ENCODE results near the gene RER1. TPM values are rescaled to one million over a fixed set of nuclear protein-coding genes. Genes with fewer than 3 reads are reported as not detected.

The RER1 gene
- total RNA-seq, 1 experiment from 2014 or later, result 141 TPM

DNA sequence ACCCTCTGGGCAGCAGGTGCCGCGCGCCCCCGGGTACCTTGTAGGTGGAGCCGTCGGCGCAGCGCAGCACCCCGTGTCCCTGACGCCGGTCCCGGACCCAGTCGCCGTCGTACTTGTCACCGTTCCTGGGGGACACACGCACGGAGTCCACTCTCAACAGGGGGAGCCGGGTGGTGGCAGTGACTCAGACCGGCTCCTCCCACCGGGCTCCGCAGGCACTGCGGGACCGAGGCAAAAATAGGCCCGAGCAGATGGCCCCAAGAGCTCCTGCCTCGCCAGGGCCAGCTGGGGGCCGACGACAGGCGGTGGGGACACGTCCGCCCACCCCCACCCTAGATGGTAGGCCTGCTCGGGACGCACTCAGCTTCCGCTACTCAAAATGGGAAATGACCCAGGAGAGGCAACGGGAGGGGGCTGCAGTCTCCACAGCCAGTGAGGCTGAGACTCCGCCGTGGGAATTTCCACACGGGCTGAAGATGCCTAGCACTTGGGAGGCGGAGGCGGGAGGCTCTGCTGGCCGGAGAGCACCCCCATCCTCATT lies 6.6 kb upstream of the RER1 start:
- H3K4me1 Mint-ChIP-seq (ENCODE audit: low read depth, unreplicated experiment), result no peaks in the 10 kb centered on the region
- no peak overlapping the region for H3K4me3 Mint-ChIP-seq (ENCODE audit: unreplicated experiment)
- no TSS peak for BruUV-seq (replicated peaks)
- H3K27me3 Mint-ChIP-seq (ENCODE audit: insufficient read depth, unreplicated experiment), result no peaks in the 10 kb centered on the region
- no peak overlapping the region for H3K27ac Mint-ChIP-seq (ENCODE audit: unreplicated experiment)
- no peaks in the 10 kb centered on the region for H3K9me3 ChIP-seq
- no peaks in the 10 kb centered on the region for H3K9me3 Mint-ChIP-seq (ENCODE audit: unreplicated experiment)
- intact Hi-C loops (cut with micrococcal nuclease; ENCODE audit: unreplicated experiment), result no loop called here
- H3K4me3 ChIP-seq (ENCODE audit: low read depth, low read length), result no peak overlapping the region
- TF ChIP-seq, protein P1, sequence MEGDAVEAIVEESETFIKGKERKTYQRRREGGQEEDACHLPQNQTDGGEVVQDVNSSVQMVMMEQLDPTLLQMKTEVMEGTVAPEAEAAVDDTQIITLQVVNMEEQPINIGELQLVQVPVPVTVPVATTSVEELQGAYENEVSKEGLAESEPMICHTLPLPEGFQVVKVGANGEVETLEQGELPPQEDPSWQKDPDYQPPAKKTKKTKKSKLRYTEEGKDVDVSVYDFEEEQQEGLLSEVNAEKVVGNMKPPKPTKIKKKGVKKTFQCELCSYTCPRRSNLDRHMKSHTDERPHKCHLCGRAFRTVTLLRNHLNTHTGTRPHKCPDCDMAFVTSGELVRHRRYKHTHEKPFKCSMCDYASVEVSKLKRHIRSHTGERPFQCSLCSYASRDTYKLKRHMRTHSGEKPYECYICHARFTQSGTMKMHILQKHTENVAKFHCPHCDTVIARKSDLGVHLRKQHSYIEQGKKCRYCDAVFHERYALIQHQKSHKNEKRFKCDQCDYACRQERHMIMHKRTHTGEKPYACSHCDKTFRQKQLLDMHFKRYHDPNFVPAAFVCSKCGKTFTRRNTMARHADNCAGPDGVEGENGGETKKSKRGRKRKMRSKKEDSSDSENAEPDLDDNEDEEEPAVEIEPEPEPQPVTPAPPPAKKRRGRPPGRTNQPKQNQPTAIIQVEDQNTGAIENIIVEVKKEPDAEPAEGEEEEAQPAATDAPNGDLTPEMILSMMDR (IDR thresholded peaks at IDR 0.05; ENCODE audit: insufficient read depth in 1 of 2, low read depth in 1 of 2, low read length in 1 of 2, severe bottlenecking in 1 of 2, unreplicated experiment in 1 of 2), result no peak
- POLR2A ChIA-PET, result no interaction called here
- CTCF ChIA-PET, result no interaction called here
- no peaks in the 10 kb centered on the region for H3K27me3 ChIP-seq (replicated peaks; ENCODE audit: control insufficient read depth, insufficient read depth, low read length)
- no peak for DNase-seq
- H3K36me3 Mint-ChIP-seq (ENCODE audit: insufficient read depth, unreplicated experiment), result no peaks in the 10 kb centered on the region
- no peaks in the 10 kb centered on the region for H3K4me1 ChIP-seq
- H3K36me3 ChIP-seq (ENCODE audit: control insufficient read depth, insufficient read depth, low read length), result no peaks in the 10 kb centered on the region; the same call in 1 of the 2 replicates

GRCh38 chr1:2385606-2386280 lies 5.9 kb upstream of the RER1 start:
- no peaks in the 10 kb centered on the region; the same call in 1 of the 2 replicates for H3K36me3 ChIP-seq (ENCODE audit: control insufficient read depth, insufficient read depth, low read length)
- Mint-ChIP-seq H3K4me3 (ENCODE audit: unreplicated experiment) (no peak overlapping the region), H3K9me3 (ENCODE audit: unreplicated experiment) (no peaks in the 10 kb centered on the region), H3K27ac (ENCODE audit: unreplicated experiment) (no peak overlapping the region), H3K27me3 (ENCODE audit: insufficient read depth, unreplicated experiment) (no peaks in the 10 kb centered on the region), H3K36me3 (ENCODE audit: insufficient read depth, unreplicated experiment) (no peaks in the 10 kb centered on the region), H3K4me1 (ENCODE audit: low read depth, unreplicated experiment) (no peaks in the 10 kb centered on the region)
- no TSS peak for BruUV-seq (replicated peaks)
- H3K4me1 ChIP-seq, result no peaks in the 10 kb centered on the region
- POLR2A ChIA-PET, result no interaction called here
- no peak for DNase-seq
- CTCF ChIA-PET, result interaction anchor here (1.1 kb wide), 1 partner anchor 191 kb away, joined by 3 read pairs; no protein-coding TSS in a partner anchor
- intact Hi-C loops (cut with micrococcal nuclease; ENCODE audit: unreplicated experiment), result no loop called here
- no peaks in the 10 kb centered on the region for H3K27me3 ChIP-seq (replicated peaks; ENCODE audit: control insufficient read depth, insufficient read depth, low read length)
- TF ChIP-seq, protein P1 (IDR thresholded peaks at IDR 0.05; ENCODE audit: insufficient read depth in 1 of 2, low read depth in 1 of 2, low read length in 1 of 2, severe bottlenecking in 1 of 2, unreplicated experiment in 1 of 2), result no peak
- H3K4me3 ChIP-seq (ENCODE audit: low read depth, low read length), result no peak overlapping the region
- no peaks in the 10 kb centered on the region for H3K9me3 ChIP-seq

GRCh38 chr1:2386636-2387611 lies 4.7 kb upstream of the RER1 start:
- Histone ChIP-seq H3K27me3 (replicated peaks; ENCODE audit: control insufficient read depth, insufficient read depth, low read length) (no peaks in the 10 kb centered on the region), H3K36me3 (ENCODE audit: control insufficient read depth, insufficient read depth, low read length) (no peaks in the 10 kb centered on the region; the same call in 1 of the 2 replicates), H3K4me1 (no peaks in the 10 kb centered on the region), H3K4me3 (ENCODE audit: low read depth, low read length) (no peak overlapping the region), H3K9me3 (no peaks in the 10 kb centered on the region)
- H3K9me3 Mint-ChIP-seq (ENCODE audit: unreplicated experiment), result no peaks in the 10 kb centered on the region
- DNase-seq, result no peak
- POLR2A ChIA-PET, result no interaction called here
- TF ChIP-seq, protein P1 (IDR thresholded peaks at IDR 0.05; ENCODE audit: insufficient read depth in 1 of 2, low read depth in 1 of 2, low read length in 1 of 2, severe bottlenecking in 1 of 2, unreplicated experiment in 1 of 2), result no peak
- H3K27ac Mint-ChIP-seq (ENCODE audit: unreplicated experiment), result no peak overlapping the region
- CTCF ChIA-PET, result interaction anchor here (1.1 kb wide), 1 partner anchor 192 kb away, joined by 3 read pairs; no protein-coding TSS in a partner anchor
- no peaks in the 10 kb centered on the region for H3K4me1 Mint-ChIP-seq (ENCODE audit: low read depth, unreplicated experiment)
- intact Hi-C loops (cut with micrococcal nuclease; ENCODE audit: unreplicated experiment), result no loop called here
- no peaks in the 10 kb centered on the region for H3K36me3 Mint-ChIP-seq (ENCODE audit: insufficient read depth, unreplicated experiment)
- H3K27me3 Mint-ChIP-seq (ENCODE audit: insufficient read depth, unreplicated experiment), result no peaks in the 10 kb centered on the region
- no peak overlapping the region for H3K4me3 Mint-ChIP-seq (ENCODE audit: unreplicated experiment)
- BruUV-seq (replicated peaks), result no TSS peak

Measured in Caco-2 (cell line).